SK-N-DZ (cell line): Measurements from ENCODE around the gene ZNF662.

ENCODE experiments used
- DNase-seq: peaks from one replicate; pipeline ENCODE4 v3.0.0-alpha.2; 2015; ENCODE audit warnings: low spot score

ZNF662 gene

GRCh38 chr3:42886294-42886822, 19.6 kb upstream of the ZNF662 start:
- no peak for DNase-seq

- no peak for DNase-seq
These were observed 18.9 kb upstream of the ZNF662 start for GRCh38 chr3:42887084-42887483.

- no peak for DNase-seq
These were observed 14.9 kb upstream of the ZNF662 start for GRCh38 chr3:42891042-42891441.

GRCh38 chr3:42892169-42892568, 13.8 kb upstream of the ZNF662 start:
- no peak for DNase-seq

GRCh38 chr3:42892807-42893206, 13.1 kb upstream of the ZNF662 start:
- no peak for DNase-seq

GRCh38 chr3:42894698-42895579, 11.0 kb upstream of the ZNF662 start:
- DNase-seq, result no peak

GRCh38 chr3:42895580-42895868, 10.4 kb upstream of the ZNF662 start:
- DNase-seq, result no peak

- DNase-seq, result no peak
These were observed 6.9 kb upstream of the ZNF662 start for GRCh38 chr3:42898896-42899675.

GRCh38 chr3:42900226-42901072, 5.5 kb upstream of the ZNF662 start:
- DNase-seq, result no peak

GRCh38 chr3:42901073-42901415, 4.9 kb upstream of the ZNF662 start:
- DNase-seq, result no peak

GRCh38 chr3:42902257-42902656, 3.7 kb upstream of the ZNF662 start:
- DNase-seq, result no peak

- DNase-seq, result no peak
These were observed 1.9 kb upstream of the ZNF662 start for GRCh38 chr3:42904076-42904475.

GRCh38 chr3:42905740-42906069, 237 bp upstream of the ZNF662 start:
- DNase-seq, result no peak

- DNase-seq, result no peak
These were observed 874 bp downstream of the ZNF662 start for GRCh38 chr3:42906848-42907183.

GRCh38 chr3:42908675-42909074, 2.7 kb downstream of the ZNF662 start:
- no peak for DNase-seq

GRCh38 chr3:42911551-42911950, 5.6 kb downstream of the ZNF662 start:
- DNase-seq, result no peak

GRCh38 chr3:42914771-42915515, 9.0 kb downstream of the ZNF662 start:
- DNase-seq, result no peak

- no peak for DNase-seq
These were observed 17.7 kb downstream of the ZNF662 start for GRCh38 chr3:42923606-42924005.

- DNase-seq, result no peak
These were observed 20.4 kb downstream of the ZNF662 start for GRCh38 chr3:42926310-42926709.

GRCh38 chr3:42934111-42934510, 28.2 kb downstream of the ZNF662 start:
- no peak for DNase-seq

GRCh38 chr3:42934910-42935309, 29.0 kb downstream of the ZNF662 start:
- no peak for DNase-seq

- DNase-seq, result no peak
These were observed 29.5 kb downstream of the ZNF662 start for GRCh38 chr3:42935472-42935871.
